ENCODE measurements around the gene SPATA16.
"Not testable (repeated sequence)": the region's sequence is repeated elsewhere in the genome, so short reads cannot be mapped to it uniquely, and the experiment has no call there.

SPATA16 gene

DNA sequence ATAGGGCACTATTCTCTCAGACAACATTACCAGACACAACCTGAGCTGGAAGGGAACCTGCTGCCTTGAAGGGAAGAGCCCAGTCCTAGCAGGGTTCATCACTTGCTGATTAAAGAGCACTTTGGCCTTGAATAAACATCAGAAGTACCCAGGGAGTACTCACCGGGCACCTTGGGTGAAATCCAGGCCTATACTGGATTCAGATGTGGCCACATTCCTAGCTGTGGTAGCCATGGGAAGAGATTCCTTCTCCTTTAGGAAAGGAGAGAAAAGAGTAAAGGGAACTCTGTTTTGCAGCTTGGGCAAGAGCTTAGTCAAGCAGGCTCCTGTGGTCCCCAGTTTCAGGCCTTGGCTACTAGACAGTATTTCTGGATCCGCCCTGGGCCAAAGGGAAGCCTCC lies 195.0 kb downstream of the SPATA16 start:
- DNase-seq (ENCODE audit: low read depth): no peak

DNA sequence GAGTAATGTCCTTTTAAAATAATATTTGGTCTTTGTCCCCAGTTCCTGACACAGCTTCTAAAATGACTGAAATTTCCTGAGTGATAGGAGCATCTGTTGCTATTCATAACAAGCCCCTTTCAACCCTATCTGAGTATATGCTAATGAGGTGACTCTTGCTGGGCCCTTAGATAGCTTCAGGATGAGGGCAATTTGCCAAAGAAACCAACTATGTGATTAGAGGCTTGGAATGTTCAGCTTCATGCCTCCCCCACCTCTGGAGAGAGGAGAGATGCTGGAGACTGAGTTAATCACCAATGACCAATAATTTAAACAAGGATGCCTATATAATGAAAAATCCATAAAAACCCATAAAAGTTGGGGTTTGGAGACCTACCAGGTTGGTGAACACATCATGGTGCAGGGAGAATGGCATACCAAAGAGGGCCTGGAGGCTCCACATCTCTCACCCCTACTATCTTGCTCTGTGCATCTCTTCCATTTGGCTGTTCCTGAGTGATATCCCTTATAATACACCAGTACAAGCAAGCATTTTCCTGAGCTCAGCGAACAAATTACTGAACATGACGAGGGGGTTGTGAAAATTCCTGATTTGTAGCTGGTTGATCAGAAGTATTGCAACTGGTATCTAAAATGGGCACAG lies 201.3 kb downstream of the SPATA16 start:
- DNase-seq (ENCODE audit: low read depth): no peak

DNA sequence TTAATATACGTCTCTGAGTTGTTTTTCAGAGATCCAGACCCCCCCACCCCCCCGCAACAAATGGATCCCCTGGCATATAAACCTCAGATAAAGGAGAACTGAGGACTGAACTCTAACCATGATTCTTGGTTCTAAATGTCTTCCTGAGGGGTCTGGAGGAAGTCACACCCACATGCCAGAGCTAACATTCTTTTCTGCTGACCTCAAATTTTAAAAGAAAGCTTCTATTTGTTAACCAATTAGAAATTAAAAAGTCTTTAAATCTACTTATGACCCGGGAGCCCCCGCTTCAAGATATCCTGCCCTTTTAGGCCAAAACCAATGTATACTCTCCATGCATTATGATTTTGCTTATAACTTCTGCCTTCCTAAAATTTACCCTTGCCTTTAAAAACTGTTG lies 202.2 kb downstream of the SPATA16 start:
- no peak for DNase-seq (ENCODE audit: low read depth)

DNA sequence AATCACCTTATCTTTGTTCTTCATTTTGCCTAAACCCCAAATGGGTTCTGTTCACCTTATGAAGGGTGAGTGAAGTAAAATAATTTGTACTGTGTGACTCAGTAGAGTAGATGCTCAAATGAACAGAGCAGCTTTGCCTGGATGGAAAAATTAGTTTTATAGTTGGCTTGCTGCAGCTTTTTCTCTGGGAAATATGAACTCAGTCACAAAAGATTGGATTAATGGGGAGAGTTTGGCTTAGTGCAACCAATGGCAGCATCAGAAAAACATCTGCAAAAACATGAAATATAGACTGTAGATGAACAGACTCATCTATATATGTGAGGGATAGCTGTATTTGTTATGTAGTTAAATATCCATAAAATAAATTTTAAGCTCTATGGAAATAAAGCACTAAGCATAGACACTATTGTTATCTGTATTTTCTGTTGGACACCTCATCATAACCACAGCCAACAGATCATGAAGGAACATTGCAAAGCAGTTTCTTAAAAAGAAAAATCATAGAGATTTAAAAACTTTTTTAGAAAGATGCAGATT lies 209.2 kb downstream of the SPATA16 start:
- no peak for DNase-seq (ENCODE audit: low read depth)

DNA sequence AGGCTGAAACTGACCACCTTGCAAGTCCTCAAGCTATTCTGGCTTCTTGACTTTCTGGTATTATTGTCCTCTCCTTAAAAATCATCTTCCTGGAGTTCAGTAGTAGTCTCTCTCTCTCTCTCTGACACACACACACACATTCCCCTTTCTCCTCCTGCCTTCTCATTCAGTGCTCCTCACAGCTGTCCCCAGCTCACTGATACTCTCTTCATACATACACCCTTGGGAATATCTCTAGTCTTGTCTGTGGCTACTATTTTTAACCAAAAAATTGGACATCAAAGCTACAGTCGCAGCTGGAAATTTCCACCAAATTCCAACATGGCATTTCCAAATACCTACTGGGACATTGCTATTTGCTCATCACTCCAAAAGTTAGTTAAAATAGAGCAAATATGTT lies 211.6 kb downstream of the SPATA16 start:
- no peak for DNase-seq (ENCODE audit: low read depth)

DNA sequence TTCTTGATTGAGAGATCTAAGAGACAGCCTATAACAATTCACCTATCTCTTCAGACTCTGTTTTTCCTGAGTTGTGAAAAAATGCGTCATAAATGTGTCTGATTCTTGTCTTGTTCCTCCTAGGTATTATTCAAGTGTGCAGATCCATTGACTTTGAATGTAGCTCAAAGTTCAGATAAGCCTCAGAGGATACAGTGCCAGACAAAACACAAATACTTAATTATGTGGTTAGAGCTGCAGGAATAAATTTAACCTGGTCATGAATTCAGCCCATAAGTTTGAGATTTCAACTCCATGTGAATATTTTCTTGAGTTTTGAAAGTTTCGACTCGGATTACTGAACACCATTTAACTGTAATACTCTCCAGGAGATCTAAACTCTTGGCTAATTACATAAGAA lies 216.5 kb downstream of the SPATA16 start:
- no peak for DNase-seq (ENCODE audit: low read depth)

DNA sequence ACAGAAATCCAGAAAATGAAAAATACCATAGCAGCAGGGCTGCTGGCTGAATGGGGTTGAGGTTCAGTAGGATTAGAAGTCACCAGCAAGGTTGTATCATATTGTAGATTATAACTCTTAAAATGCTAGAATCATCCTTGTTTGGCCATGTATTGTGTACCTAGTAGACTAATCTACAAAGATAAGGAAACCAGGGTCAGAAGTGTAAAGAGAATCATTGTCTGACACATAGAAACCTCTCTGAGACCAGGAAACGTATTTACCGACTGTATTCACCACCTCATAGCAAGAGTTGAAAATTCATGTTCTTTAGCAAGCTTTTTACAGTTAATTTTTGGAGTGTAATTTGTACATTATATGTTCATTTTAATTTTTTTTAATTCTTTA lies 221.7 kb downstream of the SPATA16 start:
- DNase-seq (ENCODE audit: low read depth): no peak

DNA sequence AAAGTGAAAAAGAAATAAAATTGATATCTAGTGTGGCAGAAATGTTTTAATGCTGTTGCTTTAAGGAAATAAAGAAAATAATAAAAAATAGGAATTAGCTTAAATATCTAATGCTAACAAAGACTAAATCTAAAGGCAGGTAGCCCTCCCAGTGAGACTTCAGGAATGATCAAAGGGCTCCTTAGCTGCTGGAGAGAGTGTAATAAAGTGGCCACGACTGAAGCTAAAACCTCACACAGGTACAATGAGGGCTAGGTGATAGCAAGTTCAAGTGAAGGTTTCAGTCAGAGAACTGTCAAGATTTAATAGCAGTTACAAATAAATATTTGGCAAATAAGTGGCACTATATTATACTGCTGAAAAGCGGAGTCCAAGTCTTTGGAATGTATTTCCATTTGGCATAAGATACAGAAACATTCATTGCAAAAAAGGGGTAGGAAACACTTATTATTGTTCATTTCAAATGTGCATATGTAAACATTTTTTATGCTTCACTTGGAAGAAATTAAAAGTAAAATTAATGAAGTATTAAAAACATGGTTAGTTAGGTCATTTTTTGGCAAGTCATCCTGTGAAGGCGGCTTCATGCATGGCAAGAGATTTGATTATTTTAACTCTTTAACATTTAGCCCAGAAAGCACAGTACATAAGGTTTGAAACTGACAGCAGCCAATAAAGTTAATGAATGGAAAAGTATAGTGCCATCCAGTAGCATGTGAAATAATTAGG lies 222.3 kb downstream of the SPATA16 start:
- DNase-seq (ENCODE audit: low read depth): no peak

DNA sequence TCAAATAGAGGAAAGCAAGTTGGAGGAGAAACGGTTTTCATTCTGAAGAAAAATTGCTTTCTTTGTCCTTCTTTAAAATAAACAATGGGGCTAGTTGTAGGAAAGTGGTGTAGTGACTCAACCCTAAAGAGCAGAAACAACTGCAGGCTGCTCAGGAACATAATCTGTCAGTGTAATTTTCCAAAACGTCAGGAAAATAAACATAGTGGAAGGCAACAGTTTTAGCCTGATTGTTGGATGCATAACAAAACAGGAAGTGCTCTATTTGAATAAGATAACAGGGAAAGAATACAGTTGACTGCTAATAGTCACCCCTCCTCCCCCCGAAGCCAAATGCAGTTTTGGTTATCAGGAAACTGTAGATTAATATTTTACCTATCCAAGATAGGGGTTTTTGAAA lies 222.9 kb downstream of the SPATA16 start:
- no peak for DNase-seq (ENCODE audit: low read depth)

DNA sequence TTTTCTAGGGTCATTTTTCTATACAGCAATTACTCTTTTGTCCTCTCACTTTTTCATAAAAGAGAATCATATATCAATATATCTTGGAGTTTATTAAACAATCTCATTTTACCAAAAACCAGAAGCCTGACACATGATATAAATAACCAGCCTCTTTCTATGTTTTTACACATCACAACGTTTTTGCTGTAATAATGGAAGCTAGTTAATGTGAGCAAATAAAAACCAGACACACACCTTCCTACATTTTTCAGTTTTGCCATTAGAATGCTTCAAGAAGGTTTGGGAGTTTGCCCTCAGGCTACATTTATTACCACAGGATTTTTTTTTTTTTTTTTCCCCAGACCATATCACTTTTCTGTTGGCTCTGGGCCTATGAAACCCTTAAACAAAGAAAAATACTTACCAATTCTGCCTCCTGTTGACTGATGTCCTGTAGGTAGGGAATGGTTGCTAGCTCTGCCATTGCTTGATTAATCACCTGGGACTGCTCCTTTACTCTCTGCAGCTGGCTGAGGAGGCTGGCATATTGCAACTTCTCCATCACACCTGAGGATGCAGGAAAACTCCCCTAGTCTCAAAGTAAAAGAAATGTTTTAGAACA lies 225.0 kb downstream of the SPATA16 start:
- DNase-seq (ENCODE audit: low read depth): no peak

DNA sequence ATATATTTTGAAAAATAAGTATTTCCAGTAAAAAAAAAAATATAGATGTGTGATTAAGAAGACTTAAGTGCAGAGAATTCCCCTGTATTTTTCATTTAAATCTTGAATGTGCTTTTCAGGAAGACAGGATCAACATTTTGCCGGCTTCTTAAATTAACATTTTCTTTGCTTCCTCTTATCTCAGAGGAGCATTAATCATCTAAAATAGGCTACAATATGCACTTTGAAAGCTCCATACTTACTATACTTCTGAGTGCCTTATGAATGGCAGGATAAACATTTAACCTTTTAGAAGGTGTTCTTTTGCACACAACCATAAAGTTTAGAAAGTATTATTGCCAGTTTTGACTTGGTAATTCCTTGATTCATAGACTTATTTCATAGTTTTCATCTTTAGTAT lies 226.2 kb downstream of the SPATA16 start:
- DNase-seq (ENCODE audit: low read depth): no peak

DNA sequence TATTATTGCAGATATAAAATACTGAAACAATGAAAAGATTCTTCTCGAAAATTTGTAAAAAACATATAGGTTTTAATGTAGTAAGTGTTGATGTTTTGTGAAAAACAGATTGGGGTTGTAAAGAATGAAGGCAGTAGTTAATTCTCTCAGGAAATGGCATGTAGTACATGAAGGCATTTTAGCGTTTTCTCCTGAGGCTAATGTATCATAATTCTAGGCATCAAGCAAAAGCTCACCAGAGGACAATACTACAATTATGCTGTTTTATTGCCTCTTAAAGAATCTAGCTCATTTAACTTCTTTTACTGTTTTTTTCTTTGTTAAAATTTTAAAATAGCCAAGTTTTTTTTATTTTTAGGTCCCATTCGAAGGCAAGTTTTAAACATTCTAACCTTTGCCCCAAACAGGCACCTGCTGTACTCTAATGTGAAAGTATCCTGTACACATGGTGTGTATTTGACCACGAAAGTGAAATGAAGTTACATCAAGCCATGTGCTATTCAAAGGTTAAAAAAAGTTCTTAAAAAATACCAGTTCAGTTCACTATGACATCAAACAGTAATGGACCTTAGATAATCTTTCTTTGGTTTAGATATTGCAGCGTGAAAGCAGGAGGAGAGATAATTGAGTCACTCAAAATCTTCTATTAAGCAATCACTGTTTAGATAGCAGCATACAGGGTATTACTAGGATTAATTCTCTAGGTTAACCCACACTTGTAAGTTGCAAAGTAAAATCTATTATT lies 227.0 kb downstream of the SPATA16 start:
- no peak for DNase-seq (ENCODE audit: low read depth)

DNA sequence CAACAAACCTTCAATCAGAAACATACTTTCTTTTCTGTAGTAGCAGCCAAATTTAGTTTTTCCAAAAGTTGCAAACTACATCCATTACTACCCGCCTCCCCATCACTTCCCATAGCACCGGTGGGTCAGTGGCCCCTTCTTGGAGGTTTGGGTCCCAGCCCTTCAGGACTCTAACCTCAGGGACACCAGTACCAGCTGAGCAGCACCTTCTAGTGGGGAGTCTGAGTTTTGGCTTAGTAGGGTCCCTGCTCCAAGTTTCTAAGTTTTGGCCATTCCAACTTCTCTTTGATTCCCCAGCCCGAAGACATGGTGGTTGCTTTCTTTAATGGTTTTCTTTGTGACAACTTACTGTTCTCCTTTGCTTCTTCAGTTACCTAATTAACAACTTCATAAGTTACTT lies 229.9 kb downstream of the SPATA16 start:
- DNase-seq (ENCODE audit: low read depth): no peak

DNA sequence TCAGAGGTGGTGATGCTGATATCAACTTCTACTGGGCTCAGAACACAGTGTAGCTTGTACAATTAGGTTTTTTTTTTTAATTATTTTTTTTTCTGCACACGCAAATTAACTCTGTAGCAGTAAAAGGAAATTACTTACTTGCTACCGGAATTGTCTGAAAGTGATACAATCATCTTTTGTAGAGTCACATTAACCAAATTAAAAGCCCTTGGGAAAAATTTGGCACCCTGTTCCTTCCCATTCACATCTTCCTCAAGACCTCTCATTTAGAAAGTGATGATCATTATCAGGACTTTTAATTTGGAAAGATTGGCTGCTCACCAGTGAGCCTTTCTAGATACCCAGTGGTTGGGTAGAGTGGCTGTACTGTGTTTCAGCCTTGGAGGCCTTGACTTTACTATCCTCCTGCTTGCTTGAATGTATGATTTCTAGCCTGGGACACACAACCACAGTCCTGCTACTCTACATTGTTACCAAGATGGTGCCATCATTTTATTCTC lies 232.2 kb downstream of the SPATA16 start:
- no peak for DNase-seq (ENCODE audit: low read depth)

DNA sequence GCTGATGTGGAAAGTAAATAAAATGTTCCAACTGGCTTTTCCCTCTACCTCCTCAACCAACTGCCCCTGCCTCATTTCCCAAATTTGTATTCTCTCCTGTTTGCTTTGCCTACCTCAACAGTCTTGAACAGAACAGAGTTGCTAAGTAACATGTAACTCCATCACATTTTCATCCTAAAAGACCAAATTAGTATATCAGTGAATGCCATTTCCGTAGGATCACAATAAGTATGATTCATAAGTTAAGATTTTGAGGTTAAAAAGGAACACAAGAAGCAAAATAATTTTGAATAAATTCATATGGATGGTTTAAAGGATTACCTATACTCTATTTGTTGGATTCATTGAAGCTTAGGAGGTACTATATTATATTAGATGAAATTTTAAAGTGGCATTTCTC lies 235.6 kb downstream of the SPATA16 start:
- DNase-seq (ENCODE audit: low read depth): no peak

DNA sequence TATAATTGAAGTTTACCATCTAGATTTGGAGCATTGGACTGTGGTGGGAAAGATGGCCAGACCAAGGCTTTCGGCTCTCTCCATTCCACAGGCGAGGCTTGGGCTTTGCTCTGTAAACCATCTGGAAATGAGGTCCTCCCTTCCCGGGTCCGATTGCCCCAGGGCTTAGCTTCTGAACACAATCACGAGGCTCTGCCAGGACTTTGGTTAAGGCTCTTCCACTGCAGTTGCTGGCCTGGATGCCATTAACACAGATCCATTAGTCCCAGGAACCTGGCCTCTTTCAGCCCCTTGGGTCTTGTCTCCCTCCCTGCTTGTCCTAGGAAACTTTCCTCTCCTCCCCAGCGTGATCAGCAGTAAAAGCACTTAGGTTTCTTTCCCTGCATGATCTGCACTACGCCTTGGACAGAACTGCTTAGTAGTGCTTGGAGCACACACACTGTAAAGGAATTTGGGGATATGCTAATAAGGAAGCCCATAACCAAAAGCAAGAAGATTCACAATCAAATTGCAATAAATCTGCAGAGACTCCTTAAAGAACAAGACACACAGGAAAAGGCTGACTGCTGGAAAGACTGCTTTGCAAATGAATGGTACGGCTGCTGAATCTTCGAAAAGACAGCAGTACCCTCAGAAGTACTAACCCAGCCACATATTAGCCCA lies 236.2 kb downstream of the SPATA16 start:
- no peak for DNase-seq (ENCODE audit: low read depth)

DNA sequence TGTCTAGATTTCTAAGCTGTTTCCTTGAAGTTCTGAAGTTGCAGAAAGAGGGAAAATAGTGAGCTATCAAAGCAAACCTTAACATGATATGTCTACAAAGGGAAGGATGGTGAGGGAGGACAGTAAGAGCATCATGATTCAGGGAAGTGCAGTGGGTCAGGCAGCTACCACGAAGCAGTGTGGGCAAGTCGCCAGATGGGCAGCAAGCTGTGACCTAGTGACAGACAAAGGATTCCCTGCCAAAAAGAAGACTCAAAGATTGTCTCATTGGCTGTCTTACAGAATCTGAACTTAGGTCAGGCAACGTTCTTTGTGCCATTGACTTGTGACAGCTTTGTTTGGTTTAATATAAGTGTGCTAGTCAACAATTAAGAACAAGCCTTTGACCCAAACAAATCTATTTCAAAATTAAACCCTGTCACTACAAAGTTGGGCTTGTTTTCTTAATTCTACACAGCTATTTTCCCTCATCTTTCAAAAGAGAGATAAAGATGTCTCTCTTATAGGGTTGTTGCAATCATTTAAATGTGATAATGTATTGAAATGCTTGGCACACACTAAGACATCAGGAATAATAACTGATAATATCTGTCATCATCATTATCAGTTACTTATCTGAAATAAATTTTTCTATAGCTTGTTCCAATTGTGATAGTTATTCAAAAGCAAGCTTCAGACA lies 237.3 kb downstream of the SPATA16 start:
- no peak for DNase-seq (ENCODE audit: low read depth)

DNA sequence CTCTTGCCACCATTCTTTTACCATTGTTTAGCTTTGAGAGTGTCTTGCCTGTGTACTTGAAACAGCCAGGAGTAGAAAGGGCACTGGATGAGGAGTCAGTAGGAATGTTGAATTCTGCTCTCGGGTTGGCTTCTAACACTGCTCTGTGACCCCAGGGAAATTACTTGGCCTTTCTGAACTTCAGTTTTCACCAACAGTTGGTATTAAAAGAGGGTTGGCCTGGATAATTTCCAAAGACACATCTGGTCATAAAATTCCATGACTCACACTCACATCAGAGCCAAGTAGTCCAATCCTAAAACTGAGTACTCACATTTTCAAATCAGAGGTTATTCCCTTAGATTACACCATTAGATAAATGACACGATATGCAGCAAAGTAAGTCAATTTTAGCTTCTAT lies 248.9 kb downstream of the SPATA16 start:
- no peak for DNase-seq (ENCODE audit: low read depth)

DNA sequence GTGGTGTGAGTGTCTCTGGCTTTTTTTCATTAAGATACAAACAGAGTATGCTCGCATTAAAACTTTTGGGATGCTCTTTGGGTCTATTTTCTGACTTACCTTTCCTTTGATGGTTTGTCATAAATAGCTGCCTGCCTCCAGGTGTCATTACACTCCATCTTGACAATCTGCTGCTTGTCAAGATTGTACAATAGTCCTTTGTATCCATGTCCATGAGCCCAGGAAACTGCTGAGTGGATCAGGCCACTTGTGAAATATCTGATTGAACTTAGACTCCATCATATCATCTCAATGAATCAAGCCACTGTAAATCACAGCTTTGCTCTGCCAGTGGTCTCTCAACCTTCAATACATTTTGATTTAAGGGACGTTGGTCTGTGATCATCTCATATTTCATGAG lies 255.3 kb downstream of the SPATA16 start:
- no peak for DNase-seq (ENCODE audit: low read depth)

DNA sequence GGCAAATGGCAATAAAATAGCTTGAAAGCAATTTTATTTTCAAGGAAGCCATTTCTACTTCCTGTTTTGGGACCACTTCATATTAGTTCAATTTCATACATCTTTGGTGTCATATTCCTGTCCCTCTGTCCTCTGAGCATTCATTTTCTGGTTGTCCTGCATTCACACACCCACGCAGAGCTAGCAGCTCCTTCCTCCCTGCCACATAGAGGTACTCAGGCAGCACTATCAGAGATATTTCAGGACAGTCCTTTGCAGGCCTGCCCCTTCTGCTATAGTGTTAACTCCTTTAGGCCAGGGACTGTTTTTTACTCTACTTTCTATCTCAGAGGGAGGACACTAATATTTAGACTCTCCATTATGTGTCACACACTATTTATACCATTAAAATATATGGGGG lies 258.5 kb downstream of the SPATA16 start:
- DNase-seq (ENCODE audit: low read depth): no peak

DNA sequence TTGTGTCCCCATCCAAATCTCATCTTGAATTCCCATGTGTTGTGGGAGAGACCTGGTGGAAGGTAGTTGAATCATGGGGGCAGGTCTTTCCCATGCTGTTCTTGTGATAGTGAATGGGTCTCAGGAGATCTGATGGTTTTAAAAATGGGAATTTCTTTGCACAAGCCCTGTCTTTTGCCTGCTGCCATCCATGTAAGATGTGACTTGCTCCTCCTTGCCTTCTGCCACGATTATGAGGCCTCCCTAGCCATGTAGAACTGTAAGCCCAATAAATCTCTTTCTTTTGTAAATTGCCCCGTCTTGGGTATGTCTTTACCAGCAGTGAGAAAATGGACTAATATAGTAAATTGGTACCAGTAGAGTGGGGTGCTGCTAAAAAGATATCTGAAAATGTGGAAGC lies 261.7 kb downstream of the SPATA16 start:
- not testable (repeated sequence) for DNase-seq (ENCODE audit: low read depth)

Measured in stimulated activated CD8-positive, alpha-beta memory T cell treated with anti-CD3 and anti-CD28 coated beads, Interleukin-7, amount 100 ng/mL, for 24 hours (primary cell).